Dedifferentiated amniotic fluid mesenchymal stem cell (primary cell): Measurements from ENCODE around the gene P4HTM.

Experiments
- DNase-seq: peaks from one replicate; pipeline ENCODE4 v3.0.0-alpha.2; 2016; ENCODE audit errors: extremely low spot score

The P4HTM gene, protein sequence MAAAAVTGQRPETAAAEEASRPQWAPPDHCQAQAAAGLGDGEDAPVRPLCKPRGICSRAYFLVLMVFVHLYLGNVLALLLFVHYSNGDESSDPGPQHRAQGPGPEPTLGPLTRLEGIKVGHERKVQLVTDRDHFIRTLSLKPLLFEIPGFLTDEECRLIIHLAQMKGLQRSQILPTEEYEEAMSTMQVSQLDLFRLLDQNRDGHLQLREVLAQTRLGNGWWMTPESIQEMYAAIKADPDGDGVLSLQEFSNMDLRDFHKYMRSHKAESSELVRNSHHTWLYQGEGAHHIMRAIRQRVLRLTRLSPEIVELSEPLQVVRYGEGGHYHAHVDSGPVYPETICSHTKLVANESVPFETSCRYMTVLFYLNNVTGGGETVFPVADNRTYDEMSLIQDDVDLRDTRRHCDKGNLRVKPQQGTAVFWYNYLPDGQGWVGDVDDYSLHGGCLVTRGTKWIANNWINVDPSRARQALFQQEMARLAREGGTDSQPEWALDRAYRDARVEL

DNA sequence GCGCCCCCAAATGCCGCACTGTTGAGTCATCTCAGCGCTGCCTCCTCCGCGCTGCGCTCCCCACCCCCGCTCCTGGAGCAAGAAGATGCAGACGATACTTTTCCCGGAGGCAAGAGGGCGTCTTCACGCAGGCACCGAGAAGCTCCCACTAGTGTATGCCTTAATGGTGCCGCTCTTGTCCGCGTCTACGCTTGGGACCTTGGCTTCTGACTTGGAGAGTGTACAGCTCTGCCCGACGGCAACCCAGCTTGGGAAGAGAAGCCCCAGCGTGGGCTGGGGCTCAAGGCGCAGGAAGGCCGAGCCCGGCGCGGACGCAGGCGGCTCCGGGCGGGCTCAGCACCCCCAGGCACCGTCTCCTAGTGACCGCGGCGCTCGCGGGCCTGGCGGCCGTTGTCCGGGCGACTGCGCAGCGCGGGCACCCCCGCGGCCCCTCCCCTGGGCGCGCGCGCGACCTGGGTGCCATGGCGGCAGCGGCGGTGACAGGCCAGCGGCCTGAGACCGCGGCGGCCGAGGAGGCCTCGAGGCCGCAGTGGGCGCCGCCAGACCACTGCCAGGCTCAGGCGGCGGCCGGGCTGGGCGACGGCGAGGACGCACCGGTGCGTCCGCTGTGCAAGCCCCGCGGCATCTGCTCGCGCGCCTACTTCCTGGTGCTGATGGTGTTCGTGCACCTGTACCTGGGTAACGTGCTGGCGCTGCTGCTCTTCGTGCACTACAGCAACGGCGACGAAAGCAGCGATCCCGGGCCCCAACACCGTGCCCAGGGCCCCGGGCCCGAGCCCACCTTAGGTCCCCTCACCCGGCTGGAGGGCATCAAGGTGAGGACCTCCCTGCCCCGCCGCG, at the start of gene P4HTM:
Gene P4HTM (plus strand): TSS at position 446 of the 840 bp plus-strand sequence. CDS start 16 bp downstream, at position 462.
- DNase-seq = peak; percentile 87

DNA sequence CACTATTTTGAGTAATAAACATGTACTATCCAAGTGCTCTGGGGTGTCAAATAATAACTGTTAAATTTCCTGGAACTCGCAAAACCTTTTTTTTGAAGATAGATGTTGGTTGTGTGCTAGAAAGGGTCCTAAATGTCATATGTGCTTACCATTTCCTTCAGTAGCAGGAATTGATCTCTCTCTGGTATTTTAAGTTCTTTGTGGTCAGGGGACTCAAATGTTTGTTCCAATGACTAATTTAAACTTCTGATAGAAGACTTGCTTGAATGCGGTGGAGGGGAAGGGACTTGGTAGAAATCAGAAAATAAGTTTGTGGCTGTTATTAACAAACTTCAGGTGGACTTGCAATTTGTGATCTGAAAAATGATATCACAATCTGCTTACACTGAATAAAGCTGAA, 44.6 kb upstream of the P4HTM start:
- no peak for DNase-seq

DNA sequence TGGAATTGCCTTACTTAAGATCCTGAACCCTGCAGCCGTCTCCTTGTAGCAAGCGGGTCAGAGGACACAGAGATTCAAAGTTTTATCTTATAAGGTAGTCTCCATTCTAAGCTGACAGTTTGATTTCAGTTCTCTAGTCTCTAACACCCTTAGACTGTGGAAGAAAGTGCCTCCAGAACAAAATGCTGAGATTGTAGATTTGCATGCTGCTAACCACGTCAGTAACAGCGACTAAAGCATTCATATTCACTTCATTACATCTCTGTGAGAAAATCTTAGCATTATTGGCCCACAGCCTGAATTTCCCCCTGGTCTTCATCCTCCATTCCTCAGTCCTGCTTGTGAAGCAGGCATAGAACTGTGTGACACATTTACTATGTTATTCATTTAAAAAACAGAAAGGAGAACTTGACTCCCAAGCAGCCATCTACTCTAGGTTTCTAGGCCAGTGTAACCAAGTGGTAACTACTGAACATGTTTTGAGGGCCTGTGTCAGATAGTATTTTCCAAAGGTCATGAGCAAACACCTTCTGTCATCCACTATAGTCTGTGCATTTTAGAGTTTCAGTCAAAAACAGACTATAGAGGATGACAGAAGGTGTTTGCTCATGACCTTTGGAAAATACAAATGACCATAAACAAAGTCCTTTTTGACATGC, 44.0 kb upstream of the P4HTM start:
- no peak for DNase-seq

DNA sequence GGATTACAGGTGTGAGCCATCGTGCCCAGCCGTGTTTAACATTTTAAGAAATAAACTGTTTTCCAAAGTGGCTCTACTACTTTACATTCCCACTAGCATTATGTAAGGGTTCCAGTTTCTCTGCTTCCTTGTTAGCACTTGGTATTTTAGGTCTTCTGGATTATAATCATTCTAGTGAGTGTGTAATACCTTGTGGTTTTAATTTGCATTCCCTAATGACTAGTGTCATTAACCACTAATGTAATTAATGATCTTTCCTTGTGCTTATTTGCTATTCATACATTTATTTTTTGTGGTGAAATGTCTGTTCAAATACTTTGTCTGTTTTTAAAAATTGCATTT, 40.7 kb upstream of the P4HTM start:
- DNase-seq = no peak

DNA sequence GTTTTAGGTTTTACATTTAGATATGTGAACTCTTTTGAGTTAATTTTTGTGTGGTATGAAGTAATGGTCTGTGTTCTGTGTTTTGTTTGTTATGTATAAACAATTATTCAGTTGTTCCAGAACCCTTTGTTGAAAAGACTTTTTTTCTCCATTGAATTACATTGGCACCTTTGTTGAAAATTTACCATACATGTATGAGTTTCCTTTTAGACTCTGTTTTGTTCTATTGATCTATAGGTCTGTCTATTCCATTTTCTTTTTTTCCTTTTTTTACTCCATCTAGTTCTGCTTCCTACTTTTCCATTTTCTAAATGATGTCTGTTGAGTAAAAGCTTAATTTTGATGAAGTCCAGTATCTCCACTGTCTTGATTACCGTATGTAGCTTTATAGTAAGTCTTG, 40.0 kb upstream of the P4HTM start:
- no peak for DNase-seq

DNA sequence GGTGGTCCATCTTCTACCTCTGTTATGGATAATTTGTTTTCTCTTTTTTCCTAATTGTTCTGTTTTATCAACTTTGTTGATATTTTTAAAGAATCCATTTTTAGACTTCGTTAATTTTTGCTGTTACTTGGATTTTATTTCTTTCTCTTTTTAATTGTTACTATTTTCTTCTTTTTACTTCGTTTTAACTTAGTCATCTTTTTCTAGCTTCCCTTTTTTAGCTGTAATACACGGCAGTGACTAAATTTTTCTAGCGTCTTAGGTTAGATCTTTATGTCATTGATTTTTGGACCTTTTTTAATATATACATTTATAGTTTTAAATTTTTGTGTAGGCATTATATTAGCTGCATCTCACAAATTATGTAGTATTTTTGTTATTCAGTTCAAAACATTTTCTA, 38.3 kb upstream of the P4HTM start:
- DNase-seq = no peak

DNA sequence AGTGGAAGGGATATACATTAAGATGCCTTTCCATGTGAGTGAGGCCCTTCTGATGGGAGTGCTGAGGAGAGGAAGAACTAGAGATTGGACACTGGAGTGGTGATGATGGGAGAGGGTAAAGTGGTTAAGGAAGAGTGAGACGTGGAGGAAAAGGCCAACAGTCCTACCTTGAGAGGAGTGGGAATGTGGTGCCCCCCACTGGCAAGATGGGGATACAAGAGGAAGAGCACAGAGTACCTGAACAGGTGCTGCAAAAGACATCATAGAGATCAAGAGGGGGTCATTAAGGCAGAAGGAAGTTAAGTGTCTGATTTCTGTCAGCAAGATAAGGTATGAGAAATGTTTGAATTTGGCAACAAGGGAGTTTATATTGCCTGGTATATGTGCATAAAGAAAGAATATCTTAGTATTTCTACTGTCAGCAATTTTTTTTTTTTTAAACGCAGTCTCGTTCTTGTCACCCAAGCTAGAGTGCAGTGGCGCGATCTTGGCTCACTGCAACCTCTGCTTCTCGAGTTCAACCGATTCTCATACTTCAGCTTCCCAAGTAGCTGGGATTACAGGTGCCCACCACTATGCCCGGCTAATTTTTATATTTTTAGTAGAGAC, 37.4 kb upstream of the P4HTM start:
- DNase-seq = no peak

DNA sequence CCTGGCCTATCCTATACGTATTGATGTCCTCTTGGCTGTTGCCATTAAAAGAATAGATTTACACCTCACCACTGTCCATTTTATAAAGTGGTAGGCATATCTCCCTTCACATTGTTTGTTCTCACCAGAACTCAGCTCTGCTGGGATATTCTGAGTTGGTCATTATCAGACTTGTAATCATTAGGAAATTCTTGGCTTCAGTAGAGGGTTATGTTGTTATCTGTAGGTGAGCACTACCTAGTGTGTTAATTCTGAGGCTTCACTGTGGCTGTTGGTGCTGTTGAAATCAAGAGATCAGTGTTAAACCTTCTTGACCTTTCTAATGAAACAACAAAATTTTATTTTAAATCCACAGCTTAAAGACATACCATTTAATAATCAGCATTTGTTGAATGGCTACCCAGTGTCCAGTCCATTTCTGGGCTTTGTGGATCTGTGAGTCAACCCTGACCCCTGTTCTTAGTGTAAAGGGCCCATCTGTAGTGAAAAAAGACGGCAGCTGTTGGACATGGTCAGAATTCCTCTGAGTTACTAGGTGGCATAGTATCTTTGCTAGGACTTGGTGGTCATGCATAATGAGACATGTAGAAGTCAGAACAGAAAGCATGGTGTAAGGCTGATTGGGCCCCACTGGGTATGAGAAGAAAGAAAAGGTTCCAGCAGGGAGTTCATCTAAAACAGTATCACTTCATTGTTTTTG, 32.9 kb upstream of the P4HTM start:
- DNase-seq = no peak

DNA sequence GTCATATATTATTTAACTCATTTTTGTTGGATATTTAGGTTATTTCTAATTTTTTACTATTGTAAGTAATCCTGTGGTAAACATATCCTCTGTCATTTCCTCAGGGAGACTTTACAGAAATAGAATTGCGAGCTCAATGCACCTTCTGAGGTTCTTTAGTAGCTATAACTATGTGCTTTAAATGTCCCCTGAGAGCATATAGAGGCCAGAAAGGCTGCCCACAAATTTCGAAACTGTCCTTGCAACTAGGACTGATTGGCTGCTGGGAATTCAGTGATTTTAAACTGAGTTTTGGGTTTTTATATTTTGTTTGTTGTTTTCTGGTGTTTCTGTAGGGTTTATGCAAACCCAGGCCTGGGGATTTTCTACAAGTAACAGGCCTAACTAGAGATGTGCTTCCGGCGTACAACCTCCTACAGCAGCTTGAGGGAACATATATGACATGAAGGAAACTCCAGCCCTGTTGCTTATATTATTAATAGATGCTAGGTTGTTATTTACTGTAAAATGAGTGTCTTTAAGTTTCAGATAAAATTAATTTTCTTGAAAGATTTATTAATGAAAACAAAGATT, 29.1 kb upstream of the P4HTM start:
- no peak for DNase-seq

DNA sequence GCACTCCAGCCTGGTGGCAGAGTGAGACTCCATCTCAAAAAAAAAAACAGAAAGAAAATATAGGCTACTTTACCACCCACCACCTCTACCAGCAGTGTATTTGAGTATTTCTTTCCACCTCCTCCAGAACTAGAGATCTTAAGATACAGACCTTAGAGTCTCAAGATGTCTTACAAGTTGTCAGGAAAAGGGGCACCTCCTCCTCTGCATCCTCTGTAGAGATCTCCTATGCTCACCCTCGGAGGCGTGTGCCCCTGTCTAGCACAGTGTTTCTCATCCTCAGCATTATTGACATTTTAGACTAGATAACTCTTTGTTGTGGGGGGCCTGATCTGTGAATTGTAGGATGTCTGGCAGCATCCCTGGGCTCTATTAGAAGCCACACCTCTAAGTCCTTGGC, 27.7 kb upstream of the P4HTM start:
- no peak for DNase-seq

DNA sequence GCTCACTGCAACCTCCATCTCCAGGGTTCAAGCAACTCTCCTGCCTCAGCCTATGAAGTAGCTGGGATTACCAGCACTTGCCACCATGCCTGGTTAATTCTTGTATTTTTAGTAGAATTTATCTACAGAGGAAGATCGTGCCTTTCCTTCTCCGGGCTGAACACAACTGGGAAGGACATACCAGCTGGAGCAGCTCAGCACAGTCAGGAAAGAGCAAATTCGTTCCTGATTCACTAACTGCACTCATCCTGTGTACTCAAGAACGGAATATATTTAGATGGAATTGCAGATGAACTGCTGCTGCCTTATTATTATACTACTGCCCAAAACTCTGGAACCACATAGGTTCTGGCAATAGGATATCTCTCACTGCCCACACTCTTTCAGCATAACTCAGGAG, 27.1 kb upstream of the P4HTM start:
- no peak for DNase-seq

DNA sequence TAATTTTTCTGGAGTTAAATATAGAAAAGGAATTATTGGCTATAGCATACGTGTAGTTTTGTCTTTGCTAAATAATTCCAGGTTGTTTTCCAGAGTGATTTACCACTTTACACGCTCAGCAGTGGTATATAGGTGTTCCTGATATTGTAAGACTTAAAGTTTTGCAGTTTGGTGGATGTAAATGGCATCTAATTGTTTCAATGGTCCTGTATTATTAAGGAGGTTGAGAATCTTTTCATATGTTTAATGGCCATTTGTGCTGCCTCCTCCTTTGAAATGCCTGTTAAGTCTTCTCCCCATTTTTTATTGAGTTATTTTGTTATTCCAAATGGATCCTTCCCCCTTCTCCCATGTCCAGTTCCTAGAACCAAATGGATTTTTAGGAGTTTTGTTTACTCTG, 26.4 kb upstream of the P4HTM start:
- no peak for DNase-seq

DNA sequence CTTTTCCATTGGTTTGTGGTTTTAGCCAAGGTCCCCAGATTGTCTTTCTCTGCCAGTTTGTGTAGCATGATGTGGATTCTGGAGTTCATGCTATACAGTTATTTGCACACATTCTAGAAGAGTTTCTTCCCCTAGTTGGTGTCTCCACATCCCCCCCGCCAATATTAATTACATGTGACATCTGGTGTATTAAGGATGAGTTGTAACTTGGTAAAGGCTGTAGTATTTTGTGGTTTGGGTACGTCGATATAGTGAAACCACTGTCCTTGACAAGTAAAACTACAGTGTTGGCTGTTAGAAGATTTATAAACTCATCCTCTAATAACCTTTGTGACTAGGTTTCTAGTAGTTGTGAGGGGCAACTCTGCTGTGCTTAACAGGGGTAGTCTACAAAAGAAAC, 23.7 kb upstream of the P4HTM start:
- no peak for DNase-seq

DNA sequence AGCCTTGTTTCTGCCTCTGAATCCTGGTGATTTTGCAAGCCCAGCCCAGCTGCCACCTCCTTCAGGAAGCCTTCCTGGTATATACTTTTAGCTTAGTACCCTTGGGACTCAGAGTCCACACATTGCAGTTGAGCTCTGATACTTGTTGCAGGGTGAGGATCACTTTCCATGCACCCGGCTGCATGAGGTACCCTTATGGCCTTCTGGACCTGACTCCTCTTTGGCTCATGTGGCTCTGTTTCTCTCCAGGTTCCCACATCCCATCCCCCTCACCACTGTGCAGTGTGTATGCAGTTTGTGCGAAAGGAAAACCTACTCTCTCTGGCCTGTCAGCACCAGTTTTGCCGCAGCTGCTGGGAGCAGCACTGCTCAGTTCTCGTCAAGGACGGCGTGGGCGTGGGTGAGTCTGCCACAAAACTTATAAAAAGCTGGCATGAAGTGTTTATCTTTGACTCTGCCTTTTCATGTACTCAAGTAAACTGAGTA, 23.1 kb upstream of the P4HTM start:
- no peak for DNase-seq

DNA sequence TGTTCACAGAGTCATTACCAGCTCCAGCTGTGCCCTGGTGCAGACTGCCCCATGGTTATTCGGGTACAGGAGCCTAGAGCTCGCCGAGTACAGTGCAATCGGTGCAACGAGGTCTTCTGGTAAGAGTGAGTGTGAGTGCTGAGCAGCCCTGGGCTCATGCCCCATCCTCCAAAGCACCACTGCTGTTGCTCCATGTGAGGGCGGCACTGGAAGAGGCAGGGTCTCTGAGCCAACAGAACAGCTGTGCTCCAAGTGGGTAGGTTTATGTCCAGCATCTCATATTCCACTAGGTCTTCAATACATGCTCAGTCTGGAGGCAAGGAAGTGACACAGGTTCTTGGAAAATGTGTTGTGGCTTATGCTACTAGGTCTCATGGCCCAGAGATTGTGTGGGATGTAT, 19.5 kb upstream of the P4HTM start:
- DNase-seq = no peak

DNA sequence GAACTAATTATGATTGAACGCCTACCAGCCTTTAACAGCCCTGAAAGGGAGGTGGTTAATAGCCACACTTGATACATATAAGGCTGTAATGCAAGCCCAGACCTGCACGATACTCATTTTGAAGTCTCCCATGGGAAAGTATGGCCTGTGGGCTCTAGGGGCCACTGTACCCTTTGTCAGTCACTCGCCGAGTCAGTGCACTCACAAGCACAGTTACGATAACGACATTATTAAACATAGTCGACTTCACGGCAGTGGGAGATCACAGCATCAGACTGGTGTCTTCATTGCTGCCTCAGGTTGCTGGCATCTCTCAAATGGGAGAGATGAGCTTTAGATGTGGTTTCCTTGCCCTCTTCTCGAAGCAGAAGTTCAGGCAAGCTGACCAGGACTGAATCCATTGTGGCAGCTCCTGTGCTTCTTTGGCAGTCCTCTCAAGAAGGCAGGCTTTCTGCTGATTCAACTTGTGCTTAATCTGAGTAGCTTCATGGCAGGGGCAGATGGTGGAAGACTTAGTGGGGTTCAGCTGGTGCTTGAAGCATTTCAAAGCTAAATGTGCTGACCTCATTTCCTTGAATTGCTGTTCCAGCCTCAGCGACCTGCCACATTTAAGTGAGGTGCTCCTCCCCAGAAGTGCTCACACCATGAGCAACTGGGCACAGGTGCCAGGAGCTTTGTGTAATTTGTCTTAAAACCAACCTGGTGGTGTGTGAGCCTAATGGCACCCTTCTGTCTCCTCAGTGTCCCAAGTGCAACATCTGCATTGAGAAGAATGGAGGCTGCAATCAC, 15.8 kb upstream of the P4HTM start:
- DNase-seq = no peak

DNA sequence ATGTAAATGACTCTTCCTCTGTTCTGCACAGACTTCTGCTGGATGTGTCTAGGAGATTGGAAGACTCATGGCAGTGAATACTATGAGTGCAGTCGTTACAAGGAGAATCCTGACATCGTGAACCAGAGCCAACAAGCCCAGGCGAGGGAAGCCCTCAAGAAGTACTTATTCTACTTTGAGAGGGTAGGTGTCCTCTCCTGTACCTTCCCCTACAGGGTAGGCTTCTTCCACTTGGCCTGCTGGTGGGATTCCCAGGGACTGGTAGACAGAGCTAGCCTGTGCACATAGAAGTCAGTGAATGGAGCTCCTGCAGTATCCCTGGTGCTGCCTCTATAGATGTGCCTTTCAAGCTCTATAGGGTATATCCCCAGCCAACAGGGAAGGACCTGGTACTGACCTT, 10.6 kb upstream of the P4HTM start:
- no peak for DNase-seq

DNA sequence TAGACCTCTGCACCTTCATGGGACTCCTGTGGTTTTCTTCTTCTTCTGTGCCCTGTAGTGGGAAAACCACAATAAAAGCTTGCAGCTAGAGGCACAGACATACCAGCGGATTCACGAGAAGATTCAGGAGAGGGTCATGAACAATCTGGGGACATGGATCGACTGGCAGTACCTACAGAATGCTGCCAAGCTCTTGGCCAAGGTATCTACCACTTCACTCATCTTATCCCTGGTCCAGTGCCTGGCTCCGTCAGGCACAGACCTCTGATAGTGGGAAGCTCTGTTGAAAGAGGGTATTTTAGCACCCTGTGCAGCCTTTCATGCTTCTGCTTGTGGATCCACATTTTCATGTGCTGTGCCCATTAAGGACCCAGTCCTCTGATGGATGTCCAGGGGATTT, 9.7 kb upstream of the P4HTM start:
- no peak for DNase-seq

DNA sequence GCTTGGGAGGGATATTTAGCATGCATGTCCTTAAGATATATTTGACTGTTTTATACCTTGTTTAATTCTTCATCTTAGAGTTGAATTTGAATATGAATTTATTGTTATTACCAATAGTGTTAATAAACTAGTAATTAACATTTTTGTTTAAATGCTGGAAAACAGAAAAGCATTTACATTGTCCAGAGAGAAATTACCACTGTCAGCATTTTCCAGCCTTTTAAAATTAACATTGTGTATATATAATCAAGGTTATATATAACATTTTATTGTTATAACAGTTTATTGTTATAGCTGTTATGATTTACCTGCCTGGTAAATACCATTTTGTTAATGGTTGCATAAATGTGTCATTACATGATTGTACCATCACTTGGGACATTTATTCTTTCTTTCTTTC, 8.0 kb upstream of the P4HTM start:
- DNase-seq = no peak

DNA sequence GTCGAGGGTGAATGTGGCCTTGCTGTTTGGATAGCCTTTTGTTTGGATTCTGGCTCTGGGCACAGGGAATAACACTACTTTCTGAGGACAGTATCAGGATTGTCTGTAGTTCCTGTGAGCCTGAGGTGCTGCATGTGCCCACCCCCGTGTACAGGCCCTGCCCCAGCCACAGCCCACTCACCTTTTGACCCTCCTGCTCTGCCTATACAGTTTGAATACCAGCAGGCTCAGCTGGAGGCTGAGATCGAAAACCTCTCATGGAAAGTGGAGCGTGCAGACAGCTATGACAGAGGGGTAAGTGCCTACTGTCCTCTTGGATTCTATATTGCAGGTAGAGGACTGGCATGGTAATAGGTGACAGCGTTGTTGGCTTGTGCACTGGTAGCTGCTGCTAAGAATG, 7.4 kb upstream of the P4HTM start:
- DNase-seq = no peak
